Transverse colon (tissue), 4 donors: ENCODE results near the gene CSH2. TPM values are rescaled to one million over a fixed set of nuclear protein-coding genes. Genes with fewer than 3 reads are reported as not detected.
"Not testable (repeated sequence)": the region's sequence is repeated elsewhere in the genome, so short reads cannot be mapped to it uniquely, and the experiment has no call there.

Experiments
- DNase-seq: peaks from one replicate; pipeline ENCODE4 v3.0.0-alpha.2; 2019
- H3K27ac ChIP-seq, 4 donors: fragments of 200-600 bp; sonication (generic); 2 replicates each; pipeline ENCODE4 v1.5.1; 2016 to 2018; ENCODE audit warnings: inconsistent platforms in 4 of 4
- H3K27me3 ChIP-seq: fragments of 200-600 bp; sonication (generic); 2 replicates; pipeline ENCODE4 v1.5.1; 2017; ENCODE audit warnings: inconsistent platforms
- H3K36me3 ChIP-seq, 4 donors: fragments of 200-600 bp; sonication (generic); 2 replicates each; pipeline ENCODE4 v1.5.1; 2017 to 2019; ENCODE audit warnings: inconsistent platforms in 4 of 4
- H3K4me1 ChIP-seq, 4 donors: fragments of 200-600 bp; sonication (generic); 2 replicates each; pipeline ENCODE4 v1.5.1; 2017 to 2020; ENCODE audit warnings: inconsistent platforms in 4 of 4
- H3K4me3 ChIP-seq, 4 donors: fragments of 200-600 bp; sonication (generic); 1 replicate in 1 of 4; 2 replicates in 3 of 4; pipeline versions ENCODE4 v1.5.1 to v1.6.1; 2017 to 2019; ENCODE audit warnings: inconsistent platforms in 4 of 4
- H3K9me3 ChIP-seq, 2 donors: fragments of 200-600 bp; sonication (generic); 2 replicates each; pipeline ENCODE4 v1.5.1; 2017 to 2019; ENCODE audit warnings: inconsistent platforms in 2 of 2
- EP300 ChIP-seq: sonication (generic); formaldehyde crosslinking; IDR thresholded peaks from one replicate; pipeline ENCODE4 v1.6.1; 2017; ENCODE audit warnings: antibody characterized with exemption, low read depth
- POLR2A ChIP-seq: fragments of 450-650 bp; IDR thresholded peaks from one replicate; pipeline ENCODE4 v1.6.1; 2016; ENCODE audit warnings: antibody characterized with exemption, mild to moderate bottlenecking, moderate library complexity
- POLR2AphosphoS5 ChIP-seq, 3 donors: sonication (generic); formaldehyde crosslinking; IDR thresholded peaks; one replicate each; pipeline ENCODE4 v1.6.1; 2016; ENCODE audit warnings: antibody characterized with exemption in 3 of 3
- WGBS, 2 donors: methylation state at CpG; one replicate each; pipeline ENCODE4 v1.1.5; 2018; ENCODE audit warnings: low coverage in 1 of 2; 5-methylcytosine and 5-hydroxymethylcytosine counted together
- in situ Hi-C, 4 donors: fragments of 200-750 bp; cut with MboI; loops; one replicate each; pipeline versions ENCODE4 v1.15.0 to v1.15.1; 2017; ENCODE audit warnings: low sequenced_read_pairs in 3 of 4, low pct_ligation_motif_present in 1 of 4, low pct_unique_long_range_greater_than_20kb in 1 of 4
- intact Hi-C: fragments of 100-400 bp; cut with DNase I; formaldehyde crosslinking; loops from one replicate; pipeline ENCODE4 v1.15.1; 2023; ENCODE audit warnings: low total_unique reads
- total RNA-seq, 4 donors: library from RNA; depleted of rRNA; stranded (reverse); fragments of >200 nt; gene quantifications; one replicate each; pipeline ENCODE4 v1.1.0, GENCODE V29; 2016
- TF ChIP-seq, protein P1 (sequence below), 5 experiments: fragments of 200-600 bp in 3 of 5; fragments of 450-650 bp in 2 of 5; sonication (generic) in 3 of 5; IDR thresholded peaks; 1 replicate in 2 of 5; 2 replicates in 3 of 5; pipeline ENCODE4 v1.5.1; 2016 to 2017; ENCODE audit warnings: antibody characterized with exemption in 5 of 5, inconsistent platforms in 3 of 5, mild to moderate bottlenecking in 2 of 5, moderate library complexity in 1 of 5

The CSH2 gene
- total RNA-seq, 4 donors from 2014 or later = not detected

DNA sequence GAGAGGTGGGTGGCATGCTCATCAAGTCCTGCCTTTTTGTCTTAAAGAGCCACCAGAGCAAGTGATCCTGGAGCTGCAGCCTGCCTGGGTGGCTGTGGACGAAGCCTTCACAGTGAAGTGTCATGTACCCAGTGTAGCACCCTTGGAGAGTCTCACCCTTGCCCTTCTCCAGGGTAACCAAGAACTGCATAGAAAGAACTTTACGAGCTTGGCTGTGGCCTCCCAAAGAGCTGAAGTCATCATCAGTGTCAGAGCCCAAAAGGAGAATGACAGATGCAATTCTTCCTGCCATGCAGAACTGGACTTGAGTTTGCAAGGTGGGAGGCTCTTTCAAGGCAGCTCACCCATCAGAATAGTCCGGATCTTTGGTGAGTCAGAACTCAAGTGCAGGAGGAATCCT is 14.2 kb downstream of the CSH2 start:
- in situ Hi-C loops (no loop called here), intact Hi-C loops (no loop called here)
- TF ChIP-seq POLR2A = no peak
- TF ChIP-seq, protein P1, sequence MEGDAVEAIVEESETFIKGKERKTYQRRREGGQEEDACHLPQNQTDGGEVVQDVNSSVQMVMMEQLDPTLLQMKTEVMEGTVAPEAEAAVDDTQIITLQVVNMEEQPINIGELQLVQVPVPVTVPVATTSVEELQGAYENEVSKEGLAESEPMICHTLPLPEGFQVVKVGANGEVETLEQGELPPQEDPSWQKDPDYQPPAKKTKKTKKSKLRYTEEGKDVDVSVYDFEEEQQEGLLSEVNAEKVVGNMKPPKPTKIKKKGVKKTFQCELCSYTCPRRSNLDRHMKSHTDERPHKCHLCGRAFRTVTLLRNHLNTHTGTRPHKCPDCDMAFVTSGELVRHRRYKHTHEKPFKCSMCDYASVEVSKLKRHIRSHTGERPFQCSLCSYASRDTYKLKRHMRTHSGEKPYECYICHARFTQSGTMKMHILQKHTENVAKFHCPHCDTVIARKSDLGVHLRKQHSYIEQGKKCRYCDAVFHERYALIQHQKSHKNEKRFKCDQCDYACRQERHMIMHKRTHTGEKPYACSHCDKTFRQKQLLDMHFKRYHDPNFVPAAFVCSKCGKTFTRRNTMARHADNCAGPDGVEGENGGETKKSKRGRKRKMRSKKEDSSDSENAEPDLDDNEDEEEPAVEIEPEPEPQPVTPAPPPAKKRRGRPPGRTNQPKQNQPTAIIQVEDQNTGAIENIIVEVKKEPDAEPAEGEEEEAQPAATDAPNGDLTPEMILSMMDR (IDR thresholded peaks at IDR 0.05) = no peak
- TF ChIP-seq EP300 = no peak
- TF ChIP-seq POLR2AphosphoS5 (IDR thresholded peaks at IDR 0.05) = no peak
- no peak overlapping the region for H3K4me3 ChIP-seq
- no peaks in the 10 kb centered on the region for H3K36me3 ChIP-seq
- no peak for DNase-seq
- no peaks in the 10 kb centered on the region for H3K4me1 ChIP-seq
- H3K9me3 ChIP-seq = no peaks in the 10 kb centered on the region
- no peak overlapping the region for H3K27ac ChIP-seq
- no peaks in the 10 kb centered on the region for H3K27me3 ChIP-seq
- WGBS, 2 donors = 74% methylated on average over 3 of the region's 3 CpGs; no CpG with 5 or more reads in 1 of the 2 donors

DNA sequence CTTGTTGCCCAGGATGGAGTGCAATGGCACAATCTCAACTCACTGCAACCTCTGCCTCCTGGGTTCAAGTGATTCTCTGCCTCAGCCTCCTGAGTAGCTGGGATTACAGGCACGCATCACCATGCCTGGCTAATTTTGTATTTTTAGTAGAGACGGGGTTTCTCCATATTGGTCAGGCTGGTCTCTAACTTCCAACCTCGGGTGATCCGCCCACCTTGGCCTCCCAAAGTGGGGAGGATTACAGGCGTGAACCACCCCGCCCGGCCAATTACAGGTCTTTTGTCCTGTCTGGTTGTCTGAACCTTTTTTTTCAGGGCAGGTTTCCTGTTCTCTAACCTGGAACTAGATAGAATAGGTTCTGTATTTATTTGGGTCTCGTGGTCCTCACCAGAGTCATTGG is 17.1 kb downstream of the CSH2 start:
- H3K4me3 ChIP-seq, H3K4me1 ChIP-seq, in situ Hi-C loops, H3K36me3 ChIP-seq, H3K27me3 ChIP-seq, H3K27ac ChIP-seq, intact Hi-C loops, DNase-seq, H3K9me3 ChIP-seq: not testable (repeated sequence)
- WGBS, 2 donors = 79 to 86% methylated on average over 5 to 8 of the region's 8 CpGs

DNA sequence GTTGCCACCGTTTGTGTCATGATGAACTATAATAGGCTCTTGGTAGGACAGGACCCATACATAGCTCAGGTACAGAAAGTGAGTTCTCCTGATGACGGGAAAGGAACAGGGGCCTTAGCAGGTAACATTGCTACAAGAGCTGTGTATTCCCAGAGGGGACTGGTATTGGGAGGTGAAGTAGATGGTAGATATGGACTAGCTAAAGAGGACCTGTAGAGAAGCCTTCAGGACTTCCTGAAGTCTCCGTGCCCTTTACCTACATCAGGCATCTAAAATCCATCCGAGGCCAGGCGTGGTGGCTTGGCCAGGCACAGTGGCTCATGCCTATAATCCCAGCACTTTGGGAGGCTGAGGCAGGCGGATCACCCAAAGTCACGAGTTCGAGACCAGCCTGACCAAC is 18.3 kb downstream of the CSH2 start:
- Histone ChIP-seq H3K36me3 (no peaks in the 10 kb centered on the region), H3K27me3 (no peaks in the 10 kb centered on the region), H3K4me1 (no peaks in the 10 kb centered on the region), H3K27ac (no peak overlapping the region), H3K4me3 (no peak overlapping the region), H3K9me3 (no peaks in the 10 kb centered on the region)
- TF ChIP-seq POLR2A (no peak), EP300 (no peak), POLR2AphosphoS5 (IDR thresholded peaks at IDR 0.05) (no peak)
- TF ChIP-seq, protein P1 (IDR thresholded peaks at IDR 0.05) = no peak
- in situ Hi-C loops (no loop called here), intact Hi-C loops (no loop called here)
- no peak for DNase-seq
- WGBS, 2 donors = 78 to 82% methylated on average over 2 to 8 of the region's 8 CpGs

DNA sequence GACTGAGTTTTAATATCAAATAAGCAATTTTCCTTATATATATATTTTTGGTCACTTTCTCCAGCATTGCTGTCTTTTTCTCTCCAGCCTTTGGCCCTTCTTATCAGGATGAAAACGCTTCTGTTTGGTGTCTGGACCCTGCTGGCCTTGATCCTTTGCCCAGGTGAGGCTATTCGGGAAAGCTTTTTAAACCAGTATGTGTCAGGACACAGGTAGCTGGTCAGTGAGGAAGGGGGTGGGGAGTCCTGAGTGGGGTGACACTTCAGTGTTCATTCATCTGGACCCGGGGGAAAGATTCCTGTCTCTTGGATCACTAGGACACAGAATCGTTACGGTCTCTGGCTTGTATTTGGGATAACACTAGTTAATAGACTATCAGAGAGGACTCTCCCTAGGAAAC is 18.8 kb downstream of the CSH2 start:
- WGBS, 2 donors = 58 to 85% methylated on average over 2 to 5 of the region's 5 CpGs
- no peak for TF ChIP-seq POLR2AphosphoS5 (IDR thresholded peaks at IDR 0.05)
- no peak for TF ChIP-seq POLR2A
- no peak for TF ChIP-seq EP300
- TF ChIP-seq, protein P1 (IDR thresholded peaks at IDR 0.05) = no peak

DNA sequence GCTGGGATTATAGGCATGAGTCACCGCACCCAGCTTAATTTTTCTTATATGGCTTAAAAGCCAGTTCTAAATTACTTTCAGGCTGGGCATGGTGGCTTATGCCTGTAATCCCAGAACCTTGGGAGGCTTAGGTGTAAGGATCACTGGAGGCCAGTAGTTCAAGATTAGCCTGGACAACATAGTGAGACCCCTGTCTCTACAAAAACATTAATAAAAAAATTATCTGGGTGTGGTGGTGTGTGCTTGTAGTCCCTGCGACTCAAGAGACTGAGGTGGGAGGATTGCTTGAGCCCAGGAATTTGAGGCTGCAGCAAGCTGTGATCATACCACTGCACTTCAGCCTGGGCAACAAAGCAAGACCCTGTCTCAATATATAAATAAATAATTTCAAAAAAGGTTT is 20.2 kb downstream of the CSH2 start:
- Histone ChIP-seq H3K27me3 (no peaks in the 10 kb centered on the region), H3K4me3 (no peak overlapping the region), H3K4me1 (peaks cover 0 to 12% (median 5%) of the 10 kb centered on the region in 4 donors), H3K36me3 (no peaks in the 10 kb centered on the region), H3K27ac (no peak overlapping the region), H3K9me3 (no peaks in the 10 kb centered on the region)
- in situ Hi-C loops = no loop called here
- intact Hi-C loops = no loop called here
- WGBS, 2 donors = 75 to 98% methylated on average over 1 to 2 of the region's 2 CpGs
- no peak for DNase-seq
- TF ChIP-seq, protein P1 (IDR thresholded peaks at IDR 0.05) = no peak
- TF ChIP-seq EP300 (no peak), POLR2AphosphoS5 (IDR thresholded peaks at IDR 0.05) (no peak), POLR2A (no peak)

More for the DNA sequence above, 18.8 kb downstream of the CSH2 start:
- no peaks in the 10 kb centered on the region for H3K9me3 ChIP-seq
- H3K4me1 ChIP-seq = no peaks in the 10 kb centered on the region
- in situ Hi-C loops = no loop called here
- no peaks in the 10 kb centered on the region for H3K36me3 ChIP-seq
- intact Hi-C loops = no loop called here
- no peak for DNase-seq
- H3K27ac ChIP-seq = no peak overlapping the region
- H3K27me3 ChIP-seq = no peaks in the 10 kb centered on the region
- H3K4me3 ChIP-seq = no peak overlapping the region
